ENCODE measurements around the gene WNT3A. TPM values are rescaled to one million over a fixed set of nuclear protein-coding genes. Genes with fewer than 3 reads are reported as not detected.

WNT3A gene
- total RNA-seq, 1 donor from 2014 or later, result not detected

- H3K9me3 Mint-ChIP-seq (ENCODE audit: low read depth), result no peaks in the 10 kb centered on the region
- peak; percentile 60 for DNase-seq (ENCODE audit: low spot score)
These were observed 97.9 kb downstream of the WNT3A start for GRCh38 chr1:228104526-228105269.

GRCh38 chr1:228105270-228105995 lies 98.6 kb downstream of the WNT3A start:
- DNase-seq (ENCODE audit: low spot score), result peak; percentile 81
- TF ChIP-seq CTCF (IDR thresholded peaks at IDR 0.05), result no peak
- Mint-ChIP-seq H3K36me3 (ENCODE audit: low read depth) (peaks cover 4% of the 10 kb centered on the region), H3K4me3 (ENCODE audit: unreplicated experiment) (no peak overlapping the region), H3K27me3 (ENCODE audit: low read depth) (no peaks in the 10 kb centered on the region), H3K9me3 (ENCODE audit: low read depth) (no peaks in the 10 kb centered on the region), H3K27ac (ENCODE audit: unreplicated experiment) (no peak overlapping the region), H3K4me1 (ENCODE audit: low read depth) (peaks cover 45% of the 10 kb centered on the region)

More at GRCh38 chr1:228104526-228105269, 97.9 kb downstream of the WNT3A start:
- peaks cover 4% of the 10 kb centered on the region for H3K36me3 Mint-ChIP-seq (ENCODE audit: low read depth)
- peaks cover 38% of the 10 kb centered on the region for H3K4me1 Mint-ChIP-seq (ENCODE audit: low read depth)
- H3K27ac Mint-ChIP-seq (ENCODE audit: unreplicated experiment), result peak overlapping the region; percentile 92
- no peak for TF ChIP-seq CTCF (IDR thresholded peaks at IDR 0.05)
- no peaks in the 10 kb centered on the region for H3K27me3 Mint-ChIP-seq (ENCODE audit: low read depth)
- peak overlapping the region; percentile 40 for H3K4me3 Mint-ChIP-seq (ENCODE audit: unreplicated experiment)

- Mint-ChIP-seq H3K9me3 (ENCODE audit: low read depth) (no peaks in the 10 kb centered on the region), H3K36me3 (ENCODE audit: low read depth) (peaks cover 4% of the 10 kb centered on the region), H3K27me3 (ENCODE audit: low read depth) (no peaks in the 10 kb centered on the region), H3K4me1 (ENCODE audit: low read depth) (peaks cover 43% of the 10 kb centered on the region), H3K4me3 (ENCODE audit: unreplicated experiment) (no peak overlapping the region), H3K27ac (ENCODE audit: unreplicated experiment) (no peak overlapping the region)
- peak; percentile 77 for DNase-seq (ENCODE audit: low spot score)
- no peak for TF ChIP-seq CTCF (IDR thresholded peaks at IDR 0.05)
These were observed 99.4 kb downstream of the WNT3A start for GRCh38 chr1:228105996-228106799.

- Mint-ChIP-seq H3K9me3 (ENCODE audit: low read depth) (no peaks in the 10 kb centered on the region), H3K27me3 (ENCODE audit: low read depth) (no peaks in the 10 kb centered on the region), H3K36me3 (ENCODE audit: low read depth) (peaks cover 4% of the 10 kb centered on the region), H3K4me3 (ENCODE audit: unreplicated experiment) (no peak overlapping the region), H3K4me1 (ENCODE audit: low read depth) (peaks cover 37% of the 10 kb centered on the region), H3K27ac (ENCODE audit: unreplicated experiment) (no peak overlapping the region)
- DNase-seq (ENCODE audit: low spot score), result peak; percentile 82
- TF ChIP-seq CTCF (IDR thresholded peaks at IDR 0.05), result no peak
These were observed 99.9 kb downstream of the WNT3A start for GRCh38 chr1:228106800-228107054.

GRCh38 chr1:228107636-228108035 lies 100.8 kb downstream of the WNT3A start:
- Mint-ChIP-seq H3K36me3 (ENCODE audit: low read depth) (peaks cover 4% of the 10 kb centered on the region), H3K4me1 (ENCODE audit: low read depth) (peaks cover 37% of the 10 kb centered on the region), H3K4me3 (ENCODE audit: unreplicated experiment) (peak overlapping the region; percentile 89), H3K27me3 (ENCODE audit: low read depth) (no peaks in the 10 kb centered on the region), H3K9me3 (ENCODE audit: low read depth) (no peaks in the 10 kb centered on the region), H3K27ac (ENCODE audit: unreplicated experiment) (no peak overlapping the region)
- DNase-seq (ENCODE audit: low spot score), result peak; percentile 88
- no peak for TF ChIP-seq CTCF (IDR thresholded peaks at IDR 0.05)
